ENCODE measurements around the gene FTCD. TPM values are rescaled to one million over a fixed set of nuclear protein-coding genes. Genes with fewer than 3 reads are reported as not detected.

The FTCD gene
- total and polyA plus RNA-seq, 2 donors (not counting 3 experiments of a cell fraction or from before 2014, with no cell fraction given) = 0.06 to 1.2 TPM

DNA sequence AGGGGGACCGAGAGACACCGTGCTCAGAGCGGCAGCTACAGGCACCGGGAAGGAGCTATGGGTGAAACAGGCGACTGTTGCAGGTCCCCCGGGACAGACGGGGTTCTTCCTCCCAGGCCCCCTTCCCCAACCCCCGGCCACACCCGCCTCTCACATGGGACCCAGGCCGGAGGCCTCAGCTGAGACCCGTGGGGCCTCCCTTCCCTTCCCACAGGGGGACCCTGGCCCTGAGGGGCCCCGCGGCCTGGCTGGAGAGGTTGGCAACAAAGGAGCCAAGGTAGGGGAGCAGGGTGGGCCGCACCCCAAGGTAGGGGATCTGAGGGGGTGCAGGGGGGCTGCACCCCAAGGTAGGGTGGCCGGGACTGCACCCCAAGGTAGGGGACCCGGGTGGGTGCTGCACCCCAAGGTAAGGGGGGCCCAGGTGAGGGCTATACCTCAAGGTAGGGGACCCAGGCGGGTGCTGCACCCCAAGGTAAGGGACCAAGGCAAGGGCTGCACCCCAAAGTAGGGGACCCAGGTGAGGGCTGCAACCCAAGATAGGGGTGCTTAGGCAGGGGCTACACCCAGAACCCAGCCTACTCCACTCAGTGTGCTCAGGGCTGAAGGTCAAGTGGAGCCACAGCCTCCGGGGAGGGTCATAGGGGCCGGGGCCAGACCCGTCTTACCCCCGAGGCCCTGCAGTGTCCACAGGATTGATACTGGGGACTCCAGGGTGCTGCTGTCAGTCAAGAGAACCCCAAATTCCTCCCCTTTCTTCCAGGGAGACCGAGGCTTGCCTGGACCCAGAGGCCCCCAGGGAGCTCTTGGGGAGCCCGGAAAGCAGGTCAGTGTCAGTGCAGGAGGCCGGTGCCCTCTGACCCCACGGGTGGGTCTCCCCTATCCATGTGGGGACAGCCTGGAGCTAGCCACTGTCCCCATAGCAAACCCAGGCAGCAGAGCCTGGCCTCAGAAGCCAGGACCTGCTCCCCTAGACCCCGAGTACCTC is 34.8 kb downstream of the FTCD start:
- BruUV-seq (replicated peaks) = no TSS peak
- Histone ChIP-seq H3K9me3 (replicated peaks; ENCODE audit: control insufficient read depth, insufficient read depth, low read length) (no peaks in the 10 kb centered on the region), H3K4me1 (ENCODE audit: control insufficient read depth, extremely low read depth, insufficient read depth, low read length) (no peaks in the 10 kb centered on the region), H3K79me2 (ENCODE audit: control insufficient read depth, insufficient read depth, low read length) (no peaks in the 10 kb centered on the region), H3K9me1 (replicated peaks; ENCODE audit: control insufficient read depth, extremely low read depth, insufficient read depth, low read length) (no peaks in the 10 kb centered on the region), H3K4me2 (ENCODE audit: insufficient read depth, low read length) (no peak overlapping the region), H4K20me1 (replicated peaks; ENCODE audit: control insufficient read depth, extremely low read depth, insufficient read depth, low read length) (no peaks in the 10 kb centered on the region), H3K27ac (ENCODE audit: insufficient read depth, low read depth, low read length) (no peak overlapping the region), H3K4me3 (replicated peaks in 1 of 3; ENCODE audit: insufficient read depth in 1 of 3, low read depth in 1 of 3, low read length in 3 of 3) (no peak overlapping the region), H3K27me3 (ENCODE audit: control insufficient read depth in 2 of 2, insufficient read depth in 2 of 2, low read length in 2 of 2) (no peaks in the 10 kb centered on the region), H3K36me3 (ENCODE audit: control insufficient read depth in 2 of 2, extremely low read depth in 1 of 2, insufficient read depth in 2 of 2, low read length in 2 of 2) (no peaks in the 10 kb centered on the region), H2AFZ (ENCODE audit: low read depth, low read length) (no peak overlapping the region), H3K9ac (replicated peaks; ENCODE audit: extremely low read depth, insufficient read depth, low read length) (no peak overlapping the region)
- TF ChIP-seq, protein P1, sequence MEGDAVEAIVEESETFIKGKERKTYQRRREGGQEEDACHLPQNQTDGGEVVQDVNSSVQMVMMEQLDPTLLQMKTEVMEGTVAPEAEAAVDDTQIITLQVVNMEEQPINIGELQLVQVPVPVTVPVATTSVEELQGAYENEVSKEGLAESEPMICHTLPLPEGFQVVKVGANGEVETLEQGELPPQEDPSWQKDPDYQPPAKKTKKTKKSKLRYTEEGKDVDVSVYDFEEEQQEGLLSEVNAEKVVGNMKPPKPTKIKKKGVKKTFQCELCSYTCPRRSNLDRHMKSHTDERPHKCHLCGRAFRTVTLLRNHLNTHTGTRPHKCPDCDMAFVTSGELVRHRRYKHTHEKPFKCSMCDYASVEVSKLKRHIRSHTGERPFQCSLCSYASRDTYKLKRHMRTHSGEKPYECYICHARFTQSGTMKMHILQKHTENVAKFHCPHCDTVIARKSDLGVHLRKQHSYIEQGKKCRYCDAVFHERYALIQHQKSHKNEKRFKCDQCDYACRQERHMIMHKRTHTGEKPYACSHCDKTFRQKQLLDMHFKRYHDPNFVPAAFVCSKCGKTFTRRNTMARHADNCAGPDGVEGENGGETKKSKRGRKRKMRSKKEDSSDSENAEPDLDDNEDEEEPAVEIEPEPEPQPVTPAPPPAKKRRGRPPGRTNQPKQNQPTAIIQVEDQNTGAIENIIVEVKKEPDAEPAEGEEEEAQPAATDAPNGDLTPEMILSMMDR (IDR thresholded peaks at IDR 0.05; ENCODE audit: extremely low read depth in 1 of 2, insufficient read depth in 1 of 2, low read depth in 1 of 2, low read length in 2 of 2) = no peak
- TF ChIP-seq POLR2AphosphoS5 (IDR thresholded peaks at IDR 0.05; ENCODE audit: insufficient read depth, low read depth, low read length) (no peak), EZH2 (IDR thresholded peaks at IDR 0.05; ENCODE audit: borderline replicate concordance, low read depth, low read length, severe bottlenecking) (no peak), FOS (IDR thresholded peaks at IDR 0.05; ENCODE audit: borderline replicate concordance, insufficient read depth, low read length) (no peak), POLR2A (IDR thresholded peaks at IDR 0.05; ENCODE audit: low read depth, low read length) (no peak), JUN (IDR thresholded peaks at IDR 0.05; ENCODE audit: borderline replicate concordance, insufficient read depth, insufficient read length, low read depth) (no peak), GATA2 (IDR thresholded peaks at IDR 0.05; ENCODE audit: insufficient read depth, insufficient read length, low read depth, low read length) (no peak), MYC (IDR thresholded peaks at IDR 0.05; ENCODE audit: low read depth, low read length) (no peak)
- TF ChIP-seq, protein P2, sequence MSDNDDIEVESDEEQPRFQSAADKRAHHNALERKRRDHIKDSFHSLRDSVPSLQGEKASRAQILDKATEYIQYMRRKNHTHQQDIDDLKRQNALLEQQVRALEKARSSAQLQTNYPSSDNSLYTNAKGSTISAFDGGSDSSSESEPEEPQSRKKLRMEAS (IDR thresholded peaks at IDR 0.05; ENCODE audit: insufficient read depth, insufficient read length) = no peak
- intact Hi-C loops (cut with micrococcal nuclease) (no loop called here), dilution Hi-C loops (cut with MboI; ENCODE audit: extremely low pct_ligation_motif_present, low sequenced_read_pairs) (no loop called here)
- ChIA-PET CTCF (no interaction called here), POLR2A (no interaction called here)
- FAIRE-seq (no peak), DNase-seq (ENCODE audit: low read depth, low spot score) (no peak)

Data from endothelial cell of umbilical vein (primary cell).